Stimulated activated CD4-positive, alpha-beta T cell treated with anti-CD3 and anti-CD28 coated beads, Interleukin-4, amount 100 ng/mL, for 1 hour (primary cell): ENCODE data around the gene EML5.
A peak's percentile ranks its signal among the peaks of the same experiment; 100 is the strongest.
"Not testable (repeated sequence)": the region's sequence is repeated elsewhere in the genome, so short reads cannot be mapped to it uniquely, and the experiment has no call there.

Experiments
- DNase-seq: peaks from one replicate; pipeline ENCODE4 v3.0.0-alpha.2; 2020

Gene EML5

DNA sequence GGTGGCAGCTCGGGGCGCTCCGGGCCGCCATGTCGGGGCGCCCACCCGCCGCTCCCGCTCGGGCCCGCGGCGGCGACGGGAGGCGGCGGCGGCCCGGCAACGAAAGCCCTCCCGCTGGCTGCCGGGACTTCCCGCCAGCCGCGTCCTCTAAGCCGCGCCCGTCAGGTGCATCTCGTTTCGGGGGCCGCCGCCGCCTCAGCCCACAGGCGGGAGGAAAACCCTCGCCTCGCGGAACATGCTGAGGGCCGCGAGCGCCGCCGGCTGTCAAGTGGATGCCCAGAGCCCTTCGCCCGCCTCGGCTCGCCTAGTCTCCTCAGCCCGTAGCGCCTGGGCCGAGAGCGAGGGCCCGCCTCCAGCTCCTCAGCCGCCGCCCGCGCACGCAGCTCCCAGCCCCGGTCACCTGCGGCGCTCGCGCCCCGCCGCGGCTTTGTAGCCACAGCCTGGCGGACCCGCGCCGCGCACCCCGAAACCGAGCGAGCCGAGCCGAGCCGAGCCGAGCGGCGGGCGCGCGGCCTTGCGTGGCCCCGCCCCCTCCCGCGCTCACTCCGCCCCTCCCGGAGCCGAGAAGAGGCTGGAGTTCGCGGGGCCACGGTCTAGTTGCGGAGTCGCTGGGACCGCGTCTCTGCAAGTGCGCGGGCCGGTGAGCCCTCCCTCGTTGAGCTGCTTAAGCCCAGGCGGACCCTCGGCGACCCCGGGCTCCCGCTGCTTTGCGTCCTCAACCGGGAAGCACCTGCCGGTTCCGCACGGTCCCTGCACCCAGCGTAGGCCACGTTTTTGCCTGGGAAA lies at the start of gene EML5:
Gene EML5, minus strand, starts transcription at position 481 of the 786 bp plus-strand sequence. Its CDS starts 450 bp downstream, at position 31.
- DNase-seq, result peak; percentile 85

DNA sequence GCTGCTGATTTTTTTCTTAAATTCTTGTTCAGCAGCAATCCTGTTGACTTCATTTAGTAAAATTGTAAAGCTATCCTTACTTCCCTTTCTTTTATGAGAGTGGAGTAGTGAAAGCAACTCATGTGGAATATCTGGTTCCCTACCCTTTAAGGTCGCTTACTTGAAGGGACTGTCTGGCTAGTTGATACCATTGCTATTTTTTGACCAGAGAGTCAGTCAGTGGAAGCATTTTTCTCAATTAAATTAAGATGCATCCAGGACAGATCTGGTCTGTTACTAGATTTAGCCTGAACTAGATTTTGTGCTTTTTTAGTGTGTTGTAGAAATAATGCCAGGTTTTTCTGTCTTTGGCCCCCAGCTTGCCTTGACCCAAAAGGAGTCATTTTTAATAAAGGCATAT lies 49.7 kb upstream of the EML5 start:
- DNase-seq, result no peak

DNA sequence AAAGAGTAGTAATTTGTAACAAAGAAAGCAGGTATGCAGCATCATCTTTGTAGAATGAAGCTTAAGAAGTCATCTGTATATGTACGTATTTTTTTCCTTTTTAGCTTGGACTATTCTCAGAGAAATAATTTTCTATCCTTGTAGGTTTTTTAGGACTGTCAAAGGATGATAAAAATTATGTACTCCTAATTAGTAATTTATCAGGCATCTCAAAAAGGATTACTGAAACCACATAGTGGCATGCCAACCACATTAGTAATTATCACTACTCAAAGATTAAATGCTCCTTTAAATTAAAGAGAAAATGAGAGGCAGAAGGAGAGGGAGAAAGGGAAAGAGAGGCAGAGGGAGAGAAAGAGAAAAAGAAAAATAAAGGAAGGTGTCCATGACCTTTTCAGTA lies 49.0 kb upstream of the EML5 start:
- DNase-seq, result no peak

DNA sequence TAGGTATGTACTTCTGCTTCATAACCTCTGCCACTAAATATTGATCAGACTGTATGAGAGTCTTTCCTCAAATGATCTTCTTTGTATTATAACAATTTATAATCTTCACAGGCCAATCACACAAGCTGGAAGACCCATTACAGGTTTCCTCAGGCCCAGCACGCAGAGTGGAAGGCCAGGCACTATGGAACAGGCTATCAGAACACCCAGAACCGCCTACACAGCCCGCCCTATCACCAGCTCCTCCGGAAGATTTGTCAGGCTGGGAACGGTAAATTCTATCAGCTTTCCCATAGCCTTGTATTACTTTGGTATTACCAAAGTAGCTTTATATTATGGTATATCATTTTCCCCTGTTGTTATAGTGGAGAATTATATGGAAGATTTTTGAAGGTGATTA lies 48.2 kb upstream of the EML5 start:
- no peak for DNase-seq

DNA sequence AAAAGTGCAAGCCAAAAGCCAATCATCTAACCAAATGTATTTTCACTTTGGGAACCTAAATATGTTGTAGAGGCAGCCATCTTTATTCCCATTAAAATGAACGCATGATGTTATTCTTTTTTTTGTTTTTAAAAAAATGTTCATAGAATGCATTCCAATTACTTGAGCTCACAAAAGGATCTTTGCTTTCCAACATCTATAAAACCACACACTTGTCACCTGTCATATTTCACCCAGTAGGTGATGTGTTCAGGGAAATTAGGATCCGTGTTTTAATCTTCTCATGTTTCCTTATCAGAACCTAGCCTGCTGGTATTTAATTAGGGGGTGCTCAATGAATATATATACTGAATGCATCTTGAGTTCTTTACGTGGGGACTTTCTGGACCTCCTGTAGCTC lies 45.3 kb upstream of the EML5 start:
- DNase-seq, result no peak

DNA sequence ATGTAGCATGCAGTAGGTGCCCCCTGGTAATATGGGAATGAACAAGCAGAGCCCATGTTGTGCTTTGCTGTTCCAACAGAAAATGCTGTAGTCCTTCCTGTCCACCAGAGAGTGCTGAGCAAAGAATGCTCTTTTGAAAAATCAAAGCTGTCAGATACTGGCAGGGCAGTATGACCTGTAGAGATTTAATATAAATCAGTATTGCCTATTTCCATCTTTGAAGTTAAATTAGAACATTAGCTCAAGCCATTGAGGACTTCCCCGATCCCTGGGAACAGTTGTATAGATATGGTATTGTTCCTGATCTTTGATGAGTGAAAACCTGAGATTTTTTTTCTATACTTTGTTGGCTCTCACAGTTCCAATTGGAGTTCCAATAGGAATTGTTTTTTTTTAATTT lies 44.7 kb upstream of the EML5 start:
- DNase-seq, result no peak

DNA sequence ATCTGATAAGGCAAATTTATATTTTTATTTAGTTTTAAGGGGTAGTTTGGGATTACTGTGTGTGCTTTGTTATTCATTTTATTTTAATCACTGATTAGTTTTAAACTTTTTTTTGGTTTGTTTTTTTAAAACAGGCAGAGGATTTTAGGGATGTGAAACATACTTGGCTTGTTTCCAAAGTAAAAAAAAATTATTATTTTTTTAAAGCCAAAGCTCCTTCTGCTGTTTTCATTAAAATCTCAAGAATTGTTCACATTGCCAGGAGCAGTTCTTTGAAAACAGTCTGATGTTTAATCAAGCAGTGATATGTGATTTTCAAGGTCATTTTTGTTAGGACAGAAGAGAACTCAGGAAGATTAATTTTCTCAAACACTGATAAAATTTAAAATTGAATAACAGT lies 42.9 kb upstream of the EML5 start:
- no peak for DNase-seq

DNA sequence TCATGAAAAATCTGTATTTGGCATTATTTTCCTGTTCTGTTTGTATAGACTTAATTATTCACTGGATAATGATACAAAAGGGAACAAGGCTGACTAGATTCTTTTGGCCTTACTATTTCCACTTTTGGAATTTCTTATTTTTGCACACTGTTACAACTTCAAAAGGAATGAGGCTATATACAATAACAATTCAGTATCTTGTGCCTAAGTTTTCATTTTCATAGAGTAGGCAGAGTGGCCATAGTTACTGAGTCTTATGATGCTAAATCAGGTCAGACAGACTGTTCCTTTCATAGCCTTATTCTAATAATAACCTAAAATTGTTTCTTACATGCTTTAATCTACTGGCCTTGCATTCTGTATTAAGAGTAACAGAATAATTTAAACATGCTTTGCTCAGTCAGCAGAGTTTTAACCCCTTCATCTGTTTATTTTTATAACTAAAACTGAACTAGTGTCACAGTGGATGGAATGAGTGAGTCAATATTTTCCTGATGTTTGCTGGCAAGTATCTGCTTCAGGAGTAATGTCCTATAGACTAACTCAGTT lies 42.2 kb upstream of the EML5 start:
- DNase-seq, result no peak

DNA sequence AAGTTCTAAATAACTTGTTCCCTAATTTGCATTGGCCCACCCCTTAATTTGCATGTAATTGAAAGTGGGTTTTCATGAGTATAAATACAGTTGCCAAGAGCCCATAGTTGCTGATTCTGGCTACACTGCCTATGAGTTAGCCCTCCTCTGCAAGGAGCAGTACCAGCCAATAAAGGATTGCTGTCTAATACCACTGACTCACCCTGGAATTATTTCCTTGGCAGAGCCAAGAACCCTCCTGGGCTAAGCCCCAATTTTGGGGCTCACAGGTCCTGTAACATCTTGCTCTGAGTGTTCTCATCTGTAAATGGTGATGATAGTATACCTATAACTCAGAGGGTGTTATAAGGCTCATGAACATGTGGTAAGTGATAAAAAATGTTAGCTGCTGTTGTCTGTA lies 38.5 kb upstream of the EML5 start:
- DNase-seq, result no peak

DNA sequence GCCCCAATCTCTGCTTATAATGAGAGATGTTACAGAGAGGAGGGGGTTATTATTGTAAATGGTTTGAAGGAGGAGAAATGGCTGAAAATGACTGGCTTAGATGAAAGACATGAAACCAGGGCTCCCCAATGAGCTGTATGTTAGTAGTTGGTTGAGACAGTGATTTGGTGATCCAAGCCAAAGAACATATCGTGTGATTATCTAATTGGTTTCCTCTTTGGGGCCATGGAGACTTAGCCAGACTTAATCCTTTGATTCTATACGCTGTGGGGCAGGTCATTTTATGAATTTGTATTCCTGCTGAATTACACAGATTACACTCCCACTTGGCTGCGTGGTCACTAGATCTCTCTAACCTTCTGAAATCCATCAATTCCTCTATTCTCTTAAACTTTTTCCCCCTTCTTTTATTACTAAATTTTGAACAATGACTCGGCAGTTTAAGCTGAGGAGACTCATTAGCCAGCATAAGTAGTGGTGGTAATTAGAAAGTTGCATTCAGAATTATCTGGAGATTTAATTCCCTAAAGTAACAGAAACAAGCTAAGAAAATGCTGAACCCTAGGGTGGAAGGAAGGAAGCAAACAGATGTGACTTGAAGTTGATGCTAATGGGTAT lies 37.0 kb upstream of the EML5 start:
- DNase-seq, result no peak

DNA sequence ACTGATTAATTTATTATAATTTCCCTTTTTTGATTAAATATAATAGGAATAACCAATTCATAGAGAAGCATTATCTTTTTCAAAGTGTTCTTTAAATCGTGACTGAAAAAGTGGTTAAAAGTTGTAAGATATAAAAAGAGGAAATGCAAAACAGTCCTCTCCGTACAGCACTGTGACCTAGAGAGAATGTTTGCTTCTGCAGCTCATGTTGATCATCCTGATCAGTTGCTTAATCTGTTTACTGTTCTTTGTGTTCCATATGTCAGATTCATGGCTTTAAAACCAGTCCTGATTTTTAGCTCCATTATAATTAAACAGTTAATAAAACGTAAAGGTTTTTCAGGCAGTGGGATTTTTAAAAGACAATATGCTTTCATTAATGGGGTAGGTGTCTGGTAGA lies 36.4 kb upstream of the EML5 start:
- DNase-seq, result no peak

DNA sequence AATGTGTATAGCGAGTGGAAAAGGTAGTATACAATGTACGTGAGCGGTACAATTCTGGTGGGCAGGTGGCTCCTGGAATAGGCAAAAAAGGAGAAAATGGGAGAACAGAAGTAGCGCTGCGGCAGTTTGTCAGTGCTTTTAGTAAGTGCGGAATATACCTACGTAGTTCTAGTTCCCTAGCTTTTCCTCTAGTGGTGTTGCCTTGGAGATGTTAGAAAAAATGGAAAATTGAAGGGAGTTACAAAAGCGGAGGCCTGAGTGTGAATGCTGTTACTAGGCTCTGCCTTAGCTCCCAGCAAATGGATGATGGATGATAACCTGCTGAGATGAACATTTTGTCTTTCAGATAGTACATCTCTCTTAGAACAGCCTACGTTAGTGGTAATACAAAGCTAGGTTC lies 32.8 kb upstream of the EML5 start:
- no peak for DNase-seq

DNA sequence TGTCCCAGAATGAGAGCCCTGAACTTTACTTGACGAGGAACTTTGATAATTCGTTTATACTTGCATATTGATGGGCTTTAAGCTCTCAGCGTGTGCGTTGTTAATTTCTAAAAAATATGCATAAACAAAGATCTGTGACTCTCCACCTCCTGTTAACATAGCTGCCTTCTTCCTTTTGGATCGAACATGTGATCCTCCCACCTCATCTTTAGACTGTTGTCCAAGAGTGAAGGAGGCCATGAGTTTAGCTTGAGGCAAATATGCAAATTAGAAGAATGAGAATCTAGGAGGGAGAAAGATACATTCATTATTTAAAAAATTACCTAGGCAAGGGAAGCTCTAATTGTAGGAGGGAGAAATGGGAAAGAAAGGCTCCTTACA lies 32.3 kb upstream of the EML5 start:
- DNase-seq, result no peak

DNA sequence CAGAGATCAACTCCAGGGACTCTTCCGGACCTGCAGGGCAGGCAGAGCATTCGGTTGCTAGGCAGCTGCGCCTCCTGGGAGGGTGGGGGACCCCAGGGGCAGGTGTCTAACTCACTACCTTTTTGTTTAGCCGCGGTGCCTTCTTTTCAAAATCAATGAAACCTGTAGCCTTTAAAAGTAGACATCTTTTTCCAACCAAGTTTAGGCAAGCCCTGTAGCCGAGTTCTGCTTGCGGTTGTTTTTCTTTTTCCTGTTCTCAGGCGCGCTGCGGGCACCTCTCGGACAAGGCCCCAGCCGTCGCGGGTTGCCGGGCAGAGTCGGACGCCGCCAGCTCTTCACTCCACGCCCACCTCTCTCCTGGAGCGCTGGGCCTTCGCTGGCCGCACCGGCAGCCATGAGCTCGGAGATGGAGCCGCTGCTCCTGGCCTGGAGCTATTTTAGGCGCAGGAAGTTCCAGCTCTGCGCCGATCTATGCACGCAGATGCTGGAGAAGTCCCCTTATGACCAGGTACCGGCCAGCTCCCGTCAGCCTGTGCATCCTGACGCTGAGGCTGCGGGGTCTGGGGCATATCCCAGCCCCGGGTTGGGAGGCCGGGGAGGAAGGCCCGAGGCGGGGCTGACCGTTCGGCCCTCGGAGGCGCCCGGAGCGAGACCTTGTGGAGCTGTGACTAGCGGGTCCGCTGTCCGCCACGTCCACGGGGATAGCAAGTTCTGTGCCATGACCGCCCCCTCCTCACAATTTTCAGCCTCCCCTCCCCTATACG lies 31.7 kb upstream of the EML5 start, which contains the start of gene TTC8:
Gene TTC8, plus strand, starts transcription at position 338 of the 764 bp plus-strand sequence. Its CDS starts 57 bp downstream, at position 395.
- DNase-seq, result peak; percentile 80

DNA sequence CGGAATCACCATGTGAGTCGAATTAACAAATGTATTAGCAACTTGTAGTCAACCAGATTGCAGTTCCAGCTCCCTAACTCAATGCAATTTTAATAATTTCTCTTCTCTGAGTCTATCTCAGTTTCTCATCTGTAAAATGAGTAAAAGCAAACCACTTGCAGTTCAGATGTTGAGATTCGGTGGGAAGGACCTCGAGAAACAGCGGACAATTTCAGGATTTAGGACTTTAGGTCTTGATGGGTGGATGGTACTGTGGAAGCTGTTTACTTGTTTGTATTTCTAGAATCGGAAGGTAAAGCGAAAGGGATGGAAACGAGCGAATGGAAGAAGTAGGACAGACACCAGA lies 31.2 kb upstream of the EML5 start:
- DNase-seq, result no peak

DNA sequence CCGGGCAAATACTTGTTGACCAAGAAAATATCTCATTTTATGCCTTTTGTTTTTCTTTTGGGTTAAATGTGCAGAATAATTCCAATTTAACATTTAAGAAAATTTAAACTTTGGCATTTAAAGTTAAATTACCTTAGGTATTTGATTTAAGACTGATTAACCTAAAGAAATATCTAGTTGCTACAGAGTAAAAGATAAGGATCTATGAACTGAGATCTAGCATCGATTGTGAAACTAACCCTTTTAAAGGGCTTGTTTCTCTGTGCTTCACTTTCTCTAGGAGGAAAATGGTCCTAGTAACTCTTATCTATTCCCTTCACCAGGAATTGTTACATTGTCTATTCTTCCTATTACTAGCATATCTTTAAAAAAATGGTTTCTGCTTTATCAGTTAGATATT lies 29.1 kb upstream of the EML5 start:
- no peak for DNase-seq

DNA sequence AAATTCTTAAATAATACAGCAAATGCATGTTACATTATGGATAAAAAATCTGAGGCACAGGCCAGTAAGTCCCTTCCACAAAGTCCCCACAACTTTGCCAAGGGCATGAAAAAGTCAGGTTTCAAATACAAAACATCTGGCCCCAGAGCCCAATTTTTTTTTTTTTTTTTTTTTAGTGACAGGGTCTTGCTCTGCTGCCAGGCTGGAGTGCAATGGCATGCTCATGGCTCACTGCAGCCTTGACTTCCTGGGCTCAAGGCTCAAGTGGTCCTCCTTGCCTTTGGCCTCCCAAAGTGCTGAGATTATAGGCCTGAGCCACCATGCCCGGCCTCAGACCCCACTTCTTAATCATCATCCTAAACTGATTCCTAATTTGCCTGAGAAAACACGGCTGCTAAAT lies 28.6 kb upstream of the EML5 start:
- DNase-seq, result no peak

DNA sequence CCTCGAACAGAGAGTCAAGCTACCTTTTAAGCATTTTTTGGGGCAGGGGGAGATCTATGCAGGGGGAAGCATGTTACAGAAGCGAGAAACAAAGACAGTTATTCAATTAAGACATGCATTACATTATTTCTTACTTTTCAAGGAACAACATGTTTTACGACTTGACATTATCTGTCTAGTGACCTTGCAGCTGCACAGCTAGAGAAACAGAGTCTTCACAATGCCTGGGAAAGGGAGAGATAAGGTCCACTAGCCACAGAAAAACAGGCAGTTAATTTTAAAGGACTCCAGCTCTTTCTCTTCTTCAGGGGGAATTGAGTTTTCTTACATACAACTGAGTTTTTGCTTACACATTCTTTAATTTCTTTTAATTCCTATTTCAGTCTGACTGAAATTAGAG lies 26.9 kb upstream of the EML5 start:
- not testable (repeated sequence) for DNase-seq

DNA sequence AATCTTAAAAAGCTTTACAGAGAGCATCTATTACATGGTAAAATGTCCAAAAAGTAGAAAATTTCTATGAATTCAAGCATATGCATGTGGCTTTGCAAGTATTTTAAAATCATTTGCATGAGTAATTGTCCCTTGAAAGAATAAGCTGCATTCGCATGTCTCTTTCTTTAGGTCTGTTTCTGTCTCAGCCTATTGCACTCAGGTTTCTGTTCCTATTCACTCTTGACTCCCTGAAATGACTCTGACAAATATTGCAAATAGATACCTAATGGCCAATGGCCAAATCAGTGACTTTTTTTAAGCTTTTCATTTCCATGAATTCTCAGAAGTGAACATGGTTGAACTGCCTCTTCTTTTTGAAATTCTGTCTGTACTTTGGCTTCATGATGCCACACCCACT lies 25.3 kb upstream of the EML5 start:
- no peak for DNase-seq

DNA sequence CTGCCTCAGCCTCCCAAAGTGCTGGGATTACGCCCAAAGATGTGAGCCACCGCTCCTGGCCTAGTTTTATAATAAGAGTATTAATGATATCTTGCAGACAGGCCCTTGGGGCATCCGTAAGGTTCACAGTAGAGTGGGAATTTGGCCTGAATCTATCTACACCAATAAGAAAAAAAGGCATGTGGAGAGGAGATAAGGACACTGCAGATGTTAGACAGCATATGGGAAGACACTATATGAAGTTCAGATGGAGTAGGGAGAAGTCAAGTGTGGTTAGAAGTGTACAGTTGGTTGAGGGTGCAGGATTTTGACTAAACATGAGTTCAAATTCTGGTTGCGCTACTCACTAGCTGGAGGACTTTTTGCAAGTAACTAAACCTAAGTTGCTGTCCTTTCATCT lies 23.2 kb upstream of the EML5 start:
- no peak for DNase-seq

DNA sequence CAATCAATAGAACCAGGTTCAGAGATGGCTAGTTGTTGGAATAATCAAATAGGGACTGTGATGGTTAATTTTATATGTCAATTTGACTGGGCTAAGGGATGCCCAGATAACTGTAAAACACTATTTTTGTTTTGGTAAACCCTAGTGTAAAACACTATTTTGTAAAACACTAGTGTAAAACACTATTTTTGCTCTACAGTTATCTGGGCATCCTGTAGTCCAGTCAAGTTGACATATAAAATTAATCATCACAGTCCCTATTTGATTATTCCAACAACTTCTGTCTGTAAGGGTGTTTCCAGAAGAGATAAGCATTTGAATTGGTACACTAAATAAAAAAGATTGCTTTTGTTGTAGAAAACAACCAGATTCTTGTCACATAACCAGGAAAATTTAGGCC lies 15.6 kb upstream of the EML5 start:
- no peak for DNase-seq

DNA sequence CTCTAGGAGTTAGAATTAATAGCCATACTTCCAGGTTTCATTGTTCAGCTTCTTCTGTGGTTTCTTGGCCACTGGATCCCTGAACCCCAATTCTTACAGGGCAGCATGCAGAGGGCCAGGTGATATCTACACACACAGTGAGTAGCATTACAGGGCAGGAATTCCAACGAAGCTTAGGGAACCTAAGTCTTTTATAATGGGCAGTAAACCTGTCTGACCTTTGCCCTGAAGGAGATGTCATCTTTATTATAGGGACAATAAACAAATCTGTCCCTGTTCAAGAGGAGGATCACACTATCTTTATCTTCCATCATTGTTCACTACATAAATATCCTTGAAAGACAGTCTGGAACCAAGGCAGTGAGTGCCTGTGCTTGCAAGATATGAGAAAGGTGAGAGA lies 11.7 kb upstream of the EML5 start:
- no peak for DNase-seq

DNA sequence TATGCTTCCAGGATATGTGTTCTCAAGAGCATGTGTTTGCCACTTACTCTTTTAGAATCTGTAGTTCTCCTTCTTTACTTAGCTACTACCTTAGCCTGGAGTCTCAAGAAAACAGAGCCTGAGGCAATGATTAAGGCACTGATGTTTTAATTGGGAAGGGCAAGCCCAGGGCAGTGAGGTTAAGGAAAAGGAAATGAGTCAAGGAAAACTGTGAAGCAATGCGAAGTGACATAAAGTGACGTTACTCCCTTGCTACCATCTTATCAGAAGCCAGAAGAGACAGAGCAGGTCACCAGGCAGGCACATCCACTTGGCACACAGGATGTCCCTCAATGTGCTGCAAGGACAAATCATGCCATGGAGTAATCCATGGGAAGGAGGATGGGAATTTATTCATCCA lies 11.3 kb upstream of the EML5 start:
- DNase-seq, result no peak

DNA sequence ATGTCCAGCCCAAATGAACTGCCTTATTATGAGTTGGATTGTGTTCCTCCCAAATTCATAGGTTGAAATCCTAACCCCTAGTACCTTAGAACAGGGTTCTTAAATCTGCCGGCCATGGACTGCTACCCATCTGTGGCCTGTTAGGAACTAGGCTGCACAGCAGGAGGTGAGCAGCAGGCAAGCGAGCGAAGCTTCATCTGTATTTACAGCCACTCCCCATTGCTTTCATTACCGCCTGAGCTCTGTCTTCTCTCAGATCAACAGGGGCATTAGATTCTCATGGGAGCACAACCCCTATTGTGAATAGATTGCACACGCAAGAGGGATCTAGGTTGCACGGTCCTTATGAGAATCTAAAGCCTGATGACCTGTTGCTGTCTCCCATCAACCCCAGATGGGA lies 9.8 kb upstream of the EML5 start:
- DNase-seq, result no peak
